ENCODE data around the gene ALG1.

Gene ALG1

GRCh38 chr16:5028950-5029475 lies 42.6 kb upstream of the ALG1 start (continued):
- TF ChIP-seq CREB5 (CRISPR knock-in tag; IDR thresholded peaks at IDR 0.05; ENCODE audit: low read depth) (no peak), ZNF8 (CRISPR knock-in tag; IDR thresholded peaks at IDR 0.05) (no peak), SNAI2 (CRISPR knock-in tag; IDR thresholded peaks at IDR 0.05) (no peak), OSR1 (CRISPR knock-in tag; IDR thresholded peaks at IDR 0.05) (no peak), TOX (CRISPR knock-in tag; IDR thresholded peaks at IDR 0.05; ENCODE audit: borderline replicate concordance) (no peak), PATZ1 (CRISPR knock-in tag; IDR thresholded peaks at IDR 0.05; ENCODE audit: borderline replicate concordance) (no peak), TSHZ2 (CRISPR knock-in tag; IDR thresholded peaks at IDR 0.05) (no peak), ESRRG (CRISPR knock-in tag; IDR thresholded peaks at IDR 0.05) (no peak), TCF4 (CRISPR knock-in tag; IDR thresholded peaks at IDR 0.05; ENCODE audit: borderline replicate concordance) (no peak), CSDC2 (CRISPR knock-in tag; IDR thresholded peaks at IDR 0.05) (no peak)

- no peak for TF ChIP-seq GLIS3 (CRISPR knock-in tag; IDR thresholded peaks at IDR 0.05)
- TF ChIP-seq SNAI2 (CRISPR knock-in tag; IDR thresholded peaks at IDR 0.05), result no peak
- no peak for ATAC-seq
Observed at GRCh38 chr16:5030251-5030870, 41.3 kb upstream of the ALG1 start.

- TF ChIP-seq CSDC2 (CRISPR knock-in tag; IDR thresholded peaks at IDR 0.05) (no peak), ZNF8 (CRISPR knock-in tag; IDR thresholded peaks at IDR 0.05) (no peak), TSHZ2 (CRISPR knock-in tag; IDR thresholded peaks at IDR 0.05) (no peak), ZC3H10 (CRISPR knock-in tag; IDR thresholded peaks at IDR 0.05) (no peak), ESRRG (CRISPR knock-in tag; IDR thresholded peaks at IDR 0.05) (no peak), SNAI2 (CRISPR knock-in tag; IDR thresholded peaks at IDR 0.05) (no peak), BACH2 (CRISPR knock-in tag; IDR thresholded peaks at IDR 0.05; ENCODE audit: borderline replicate concordance) (no peak), CREB5 (CRISPR knock-in tag; IDR thresholded peaks at IDR 0.05; ENCODE audit: low read depth) (no peak), OSR1 (CRISPR knock-in tag; IDR thresholded peaks at IDR 0.05) (no peak), ZFP30 (CRISPR knock-in tag; IDR thresholded peaks at IDR 0.05) (no peak), ARNTL (CRISPR knock-in tag; IDR thresholded peaks at IDR 0.05; ENCODE audit: borderline replicate concordance, low read depth) (no peak), ZFP3 (CRISPR knock-in tag; IDR thresholded peaks at IDR 0.05) (no peak), TOX (CRISPR knock-in tag; IDR thresholded peaks at IDR 0.05; ENCODE audit: borderline replicate concordance) (no peak), ISL1 (CRISPR knock-in tag; IDR thresholded peaks at IDR 0.05) (no peak), PATZ1 (CRISPR knock-in tag; IDR thresholded peaks at IDR 0.05; ENCODE audit: borderline replicate concordance) (no peak), POU6F1 (CRISPR knock-in tag; IDR thresholded peaks at IDR 0.05; ENCODE audit: borderline replicate concordance, low read depth) (no peak), PPARA (CRISPR knock-in tag; IDR thresholded peaks at IDR 0.05; ENCODE audit: borderline replicate concordance) (no peak)
- no peak for ATAC-seq
Observed at GRCh38 chr16:5031601-5032000, 40.0 kb upstream of the ALG1 start.

All from SK-N-SH treated with all-trans-retinoic acid at 6 μM for 48 hours (cell line).